ENCODE measurements around the gene ZNF526. TPM values are rescaled to one million over a fixed set of nuclear protein-coding genes. Genes with fewer than 3 reads are reported as not detected.

Gene ZNF526
- total RNA-seq, 1 experiment from 2014 or later, result 13.1 TPM

DNA sequence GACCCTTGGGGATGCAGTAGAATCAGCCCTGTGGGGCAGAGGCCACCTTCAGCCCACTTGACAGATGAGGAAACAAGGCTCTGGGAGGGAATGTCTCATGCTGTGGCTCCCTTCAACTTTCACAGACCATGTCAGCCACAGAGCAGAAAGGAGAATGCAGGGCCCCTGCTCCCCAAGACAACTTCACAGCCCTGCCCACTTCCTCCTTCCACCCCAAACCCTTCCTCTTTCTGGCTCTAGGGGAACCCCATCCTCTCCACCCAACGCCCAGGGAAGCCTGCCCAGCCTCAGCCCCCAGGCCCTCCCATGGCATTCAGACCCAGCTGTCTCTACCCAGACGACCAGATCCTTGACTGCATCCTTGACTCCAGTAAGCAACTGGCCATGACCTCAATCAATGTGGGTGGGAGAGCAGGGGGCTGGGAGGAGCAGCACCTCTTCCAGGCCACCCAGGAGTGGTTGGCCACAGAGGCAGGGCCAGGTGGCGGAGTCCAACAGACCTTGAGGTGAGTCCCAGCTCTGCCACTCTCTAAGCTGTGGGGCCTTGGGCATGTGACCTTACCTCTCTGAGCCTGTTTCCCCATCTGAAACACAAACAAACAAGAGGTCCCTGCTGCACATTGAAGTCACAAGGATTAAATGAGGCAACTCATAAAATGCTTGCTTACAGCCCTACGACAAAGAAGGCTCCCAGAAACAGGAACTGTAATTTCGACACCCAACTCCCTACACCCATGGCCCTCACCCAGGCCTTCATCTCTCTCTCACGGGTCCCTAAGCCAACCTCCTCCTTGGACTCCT is 18.4 kb upstream of the ZNF526 start:
- BruUV-seq (replicated peaks), result no TSS peak
- ChIA-PET RAD21 (ENCODE audit: low non-redundant PET in 1 of 2, low total read pairs in 2 of 2, uncharacterized antibody in 2 of 2, unreplicated experiment in 2 of 2) (no interaction called here), CTCF (no interaction called here), POLR2A (no interaction called here)
- TF ChIP-seq ELF1 (IDR thresholded peaks at IDR 0.05; ENCODE audit: borderline replicate concordance, low read depth) (no peak), EZH2phosphoT487 (IDR thresholded peaks at IDR 0.05; ENCODE audit: borderline replicate concordance) (no peak), CEBPB (IDR thresholded peaks at IDR 0.05; ENCODE audit: low read depth) (no peak), TCF7L2 (IDR thresholded peaks at IDR 0.05; ENCODE audit: borderline replicate concordance, extremely low read depth, insufficient read depth, insufficient read length) (no peak), SP1 (IDR thresholded peaks at IDR 0.05; ENCODE audit: low read depth) (no peak), SIN3A (IDR thresholded peaks at IDR 0.05; ENCODE audit: low read depth) (no peak), POLR2A (IDR thresholded peaks at IDR 0.05; ENCODE audit: borderline replicate concordance, extremely low read depth, insufficient read depth, insufficient read length) (no peak), YY1 (IDR thresholded peaks at IDR 0.05; ENCODE audit: extremely low read depth, insufficient replicate concordance, low read depth, low read length) (no peak)
- TF ChIP-seq, protein P1, sequence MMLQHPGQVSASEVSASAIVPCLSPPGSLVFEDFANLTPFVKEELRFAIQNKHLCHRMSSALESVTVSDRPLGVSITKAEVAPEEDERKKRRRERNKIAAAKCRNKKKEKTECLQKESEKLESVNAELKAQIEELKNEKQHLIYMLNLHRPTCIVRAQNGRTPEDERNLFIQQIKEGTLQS (IDR thresholded peaks at IDR 0.05), result no peak
- TF ChIP-seq, protein P2, sequence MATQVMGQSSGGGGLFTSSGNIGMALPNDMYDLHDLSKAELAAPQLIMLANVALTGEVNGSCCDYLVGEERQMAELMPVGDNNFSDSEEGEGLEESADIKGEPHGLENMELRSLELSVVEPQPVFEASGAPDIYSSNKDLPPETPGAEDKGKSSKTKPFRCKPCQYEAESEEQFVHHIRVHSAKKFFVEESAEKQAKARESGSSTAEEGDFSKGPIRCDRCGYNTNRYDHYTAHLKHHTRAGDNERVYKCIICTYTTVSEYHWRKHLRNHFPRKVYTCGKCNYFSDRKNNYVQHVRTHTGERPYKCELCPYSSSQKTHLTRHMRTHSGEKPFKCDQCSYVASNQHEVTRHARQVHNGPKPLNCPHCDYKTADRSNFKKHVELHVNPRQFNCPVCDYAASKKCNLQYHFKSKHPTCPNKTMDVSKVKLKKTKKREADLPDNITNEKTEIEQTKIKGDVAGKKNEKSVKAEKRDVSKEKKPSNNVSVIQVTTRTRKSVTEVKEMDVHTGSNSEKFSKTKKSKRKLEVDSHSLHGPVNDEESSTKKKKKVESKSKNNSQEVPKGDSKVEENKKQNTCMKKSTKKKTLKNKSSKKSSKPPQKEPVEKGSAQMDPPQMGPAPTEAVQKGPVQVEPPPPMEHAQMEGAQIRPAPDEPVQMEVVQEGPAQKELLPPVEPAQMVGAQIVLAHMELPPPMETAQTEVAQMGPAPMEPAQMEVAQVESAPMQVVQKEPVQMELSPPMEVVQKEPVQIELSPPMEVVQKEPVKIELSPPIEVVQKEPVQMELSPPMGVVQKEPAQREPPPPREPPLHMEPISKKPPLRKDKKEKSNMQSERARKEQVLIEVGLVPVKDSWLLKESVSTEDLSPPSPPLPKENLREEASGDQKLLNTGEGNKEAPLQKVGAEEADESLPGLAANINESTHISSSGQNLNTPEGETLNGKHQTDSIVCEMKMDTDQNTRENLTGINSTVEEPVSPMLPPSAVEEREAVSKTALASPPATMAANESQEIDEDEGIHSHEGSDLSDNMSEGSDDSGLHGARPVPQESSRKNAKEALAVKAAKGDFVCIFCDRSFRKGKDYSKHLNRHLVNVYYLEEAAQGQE (IDR thresholded peaks at IDR 0.05; ENCODE audit: low read depth), result no peak
- 0 out of 2 replicates have a peak, but pooled peaks cover 6% of the 10 kb centered on the region for H4K20me1 ChIP-seq (ENCODE audit: insufficient read depth)
- no peak overlapping the region for H3K9ac ChIP-seq (ENCODE audit: low read length)
- no peak overlapping the region for H2AFZ ChIP-seq (ENCODE audit: low read depth, low read length, poor library complexity, severe bottlenecking)
- no peak overlapping the region for H3K4me2 ChIP-seq (ENCODE audit: low read length)
- H3K27ac ChIP-seq (ENCODE audit: low read depth, low read length), result no peak overlapping the region
- intact Hi-C loops (cut with micrococcal nuclease), result no loop called here
- H3K36me3 ChIP-seq (ENCODE audit: control insufficient read depth in 1 of 2, insufficient read depth in 2 of 2, low read length in 2 of 2), result peaks cover 23 to 55% of the 10 kb centered on the region in 2 experiments
- ATAC-seq (no peak), DNase-seq (ENCODE audit: low read depth, low spot score) (no peak)
- peaks cover 0 to 42% of the 10 kb centered on the region in 2 experiments; a peak in 3 of 4 replicates for H3K4me1 ChIP-seq (ENCODE audit: control insufficient read depth in 1 of 2, insufficient read depth in 2 of 2, low read length in 2 of 2)
- no peak overlapping the region for H3K4me3 ChIP-seq (replicated peaks in 1 of 2; ENCODE audit: low read depth in 1 of 2, low read length in 2 of 2)
- no peaks in the 10 kb centered on the region for H3K9me3 ChIP-seq (ENCODE audit: control insufficient read depth in 1 of 2, insufficient read depth in 1 of 2, low read depth in 1 of 2, low read length in 2 of 2)
- H3K27me3 ChIP-seq (ENCODE audit: insufficient read depth, low read length), result no peaks in the 10 kb centered on the region
- H3K9me2 ChIP-seq (ENCODE audit: insufficient read depth), result no peaks in the 10 kb centered on the region
- peaks cover 73% of the 10 kb centered on the region for H3K79me2 ChIP-seq (ENCODE audit: insufficient read depth, low read length)
